Measurements from ENCODE around the gene NTM.

DNA sequence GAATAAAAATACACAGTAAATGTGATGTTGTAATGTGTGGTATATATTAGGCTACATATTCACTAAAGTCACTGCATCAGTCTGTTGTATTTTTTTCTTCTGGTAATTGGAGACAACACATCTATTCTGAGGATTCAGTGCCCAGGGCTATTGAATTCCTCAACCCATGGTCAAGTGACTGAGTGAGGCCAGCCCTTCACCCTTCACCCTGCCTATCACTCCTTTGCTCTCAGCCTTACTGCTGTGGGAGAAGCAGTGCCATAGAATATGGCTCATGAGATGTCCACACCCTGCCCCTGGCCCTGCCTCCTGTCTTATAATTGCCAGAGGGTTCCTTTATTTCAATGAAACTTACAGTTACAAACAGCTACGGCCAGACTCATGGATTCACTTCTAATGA, 295.6 kb downstream of the NTM start:
- TF ChIP-seq, protein P1, sequence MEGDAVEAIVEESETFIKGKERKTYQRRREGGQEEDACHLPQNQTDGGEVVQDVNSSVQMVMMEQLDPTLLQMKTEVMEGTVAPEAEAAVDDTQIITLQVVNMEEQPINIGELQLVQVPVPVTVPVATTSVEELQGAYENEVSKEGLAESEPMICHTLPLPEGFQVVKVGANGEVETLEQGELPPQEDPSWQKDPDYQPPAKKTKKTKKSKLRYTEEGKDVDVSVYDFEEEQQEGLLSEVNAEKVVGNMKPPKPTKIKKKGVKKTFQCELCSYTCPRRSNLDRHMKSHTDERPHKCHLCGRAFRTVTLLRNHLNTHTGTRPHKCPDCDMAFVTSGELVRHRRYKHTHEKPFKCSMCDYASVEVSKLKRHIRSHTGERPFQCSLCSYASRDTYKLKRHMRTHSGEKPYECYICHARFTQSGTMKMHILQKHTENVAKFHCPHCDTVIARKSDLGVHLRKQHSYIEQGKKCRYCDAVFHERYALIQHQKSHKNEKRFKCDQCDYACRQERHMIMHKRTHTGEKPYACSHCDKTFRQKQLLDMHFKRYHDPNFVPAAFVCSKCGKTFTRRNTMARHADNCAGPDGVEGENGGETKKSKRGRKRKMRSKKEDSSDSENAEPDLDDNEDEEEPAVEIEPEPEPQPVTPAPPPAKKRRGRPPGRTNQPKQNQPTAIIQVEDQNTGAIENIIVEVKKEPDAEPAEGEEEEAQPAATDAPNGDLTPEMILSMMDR (IDR thresholded peaks at IDR 0.05): no peak
- TF ChIP-seq POLR2A (IDR thresholded peaks at IDR 0.05) (no peak), POLR2AphosphoS5 (IDR thresholded peaks at IDR 0.05) (no peak), EP300 (IDR thresholded peaks at IDR 0.05) (no peak)
